Nephron progenitor cell (in vitro differentiated cells): Measurements from ENCODE around the gene PCSK1N.

Experiments used
- DNase-seq: peaks from one replicate; pipeline ENCODE4 v3.0.0; 2021
- H3K27ac Mint-ChIP-seq: 2 replicates; pipeline ENCODE4 v1.8.0; 2021; ENCODE audit warnings: mild to moderate bottlenecking, moderate library complexity, mixed read lengths
- H3K27me3 Mint-ChIP-seq: 2 replicates; pipeline ENCODE4 v1.8.0; 2021; ENCODE audit warnings: mild to moderate bottlenecking, low read depth, mixed read lengths; ENCODE audit not compliant: poor library complexity
- H3K36me3 Mint-ChIP-seq: 2 replicates; pipeline ENCODE4 v1.8.0; 2021; ENCODE audit warnings: low read depth, mixed read lengths
- H3K4me1 Mint-ChIP-seq: 2 replicates; pipeline ENCODE4 v1.8.0; 2021; ENCODE audit warnings: mixed read lengths
- H3K4me3 Mint-ChIP-seq: 2 replicates; pipeline ENCODE4 v1.8.0; 2021; ENCODE audit warnings: mild to moderate bottlenecking, moderate library complexity, mixed read lengths
- H3K9me3 Mint-ChIP-seq: 2 replicates; pipeline ENCODE4 v1.8.0; 2021; ENCODE audit warnings: mild to moderate bottlenecking, moderate library complexity, mixed read lengths
- CTCF ChIP-seq: fragments of 200-600 bp; sonication (generic); IDR thresholded peaks from 2 replicates; pipeline ENCODE4 v1.5.0; 2021; ENCODE audit warnings: antibody characterized with exemption

PCSK1N gene

GRCh38 chrX:48831136-48831908, 4.1 kb downstream of the PCSK1N start:
- no peak overlapping the region for H3K4me3 Mint-ChIP-seq
- no peak for TF ChIP-seq CTCF
- H3K9me3 Mint-ChIP-seq, result peaks cover 68% of the 10 kb centered on the region
- H3K4me1 Mint-ChIP-seq, result peaks cover 12% of the 10 kb centered on the region
- H3K27ac Mint-ChIP-seq, result no peak overlapping the region
- H3K36me3 Mint-ChIP-seq, result peaks cover 17% of the 10 kb centered on the region
- peaks cover 86% of the 10 kb centered on the region for H3K27me3 Mint-ChIP-seq
- DNase-seq, result no peak

- no peak overlapping the region for H3K4me3 Mint-ChIP-seq
- no peak for TF ChIP-seq CTCF
- H3K27ac Mint-ChIP-seq, result no peak overlapping the region
- peaks cover 67% of the 10 kb centered on the region for H3K27me3 Mint-ChIP-seq
- DNase-seq, result no peak
- peaks cover 37% of the 10 kb centered on the region for H3K36me3 Mint-ChIP-seq
- peaks cover 72% of the 10 kb centered on the region for H3K9me3 Mint-ChIP-seq
- H3K4me1 Mint-ChIP-seq, result peaks cover 3% of the 10 kb centered on the region
Observed at GRCh38 chrX:48829016-48829735, 6.2 kb downstream of the PCSK1N start.

- Mint-ChIP-seq H3K4me3 (no peak overlapping the region), H3K36me3 (peaks cover 45% of the 10 kb centered on the region), H3K9me3 (peaks cover 69% of the 10 kb centered on the region), H3K4me1 (no peaks in the 10 kb centered on the region), H3K27ac (no peak overlapping the region), H3K27me3 (peaks cover 52% of the 10 kb centered on the region)
- DNase-seq, result no peak
- TF ChIP-seq CTCF, result no peak
Observed at GRCh38 chrX:48827654-48827968, 7.8 kb downstream of the PCSK1N start.

- Mint-ChIP-seq H3K9me3 (peaks cover 72% of the 10 kb centered on the region), H3K4me1 (no peaks in the 10 kb centered on the region), H3K27ac (no peak overlapping the region), H3K36me3 (peaks cover 47% of the 10 kb centered on the region), H3K27me3 (peaks cover 46% of the 10 kb centered on the region), H3K4me3 (no peak overlapping the region)
- no peak for TF ChIP-seq CTCF
- no peak for DNase-seq
Observed at GRCh38 chrX:48826876-48827653, 8.3 kb downstream of the PCSK1N start.

GRCh38 chrX:48826135-48826875, 9.1 kb downstream of the PCSK1N start, which contains the start of gene ERAS:
Gene ERAS, plus strand, starts transcription at chrX:48826513. Its CDS starts 2,611 bp downstream, at chrX:48829124.
- H3K36me3 Mint-ChIP-seq, result peaks cover 50% of the 10 kb centered on the region
- H3K9me3 Mint-ChIP-seq, result peaks cover 75% of the 10 kb centered on the region
- H3K27me3 Mint-ChIP-seq, result peaks cover 40% of the 10 kb centered on the region
- no peak for DNase-seq
- H3K27ac Mint-ChIP-seq, result no peak within 1 kb of the TSS
- no peak for TF ChIP-seq CTCF
- H3K4me3 Mint-ChIP-seq, result no peak within 1 kb of the TSS
- H3K4me1 Mint-ChIP-seq, result no peaks in the 10 kb centered on the region
